ENCODE results near the gene RABGAP1L.
"Not testable (repeated sequence)": the region's sequence is repeated elsewhere in the genome, so short reads cannot be mapped to it uniquely, and the experiment has no call there.

Gene RABGAP1L

GRCh38 chr1:174297351-174297750 is 138.0 kb downstream of the RABGAP1L start:
- TF ChIP-seq, protein P1, sequence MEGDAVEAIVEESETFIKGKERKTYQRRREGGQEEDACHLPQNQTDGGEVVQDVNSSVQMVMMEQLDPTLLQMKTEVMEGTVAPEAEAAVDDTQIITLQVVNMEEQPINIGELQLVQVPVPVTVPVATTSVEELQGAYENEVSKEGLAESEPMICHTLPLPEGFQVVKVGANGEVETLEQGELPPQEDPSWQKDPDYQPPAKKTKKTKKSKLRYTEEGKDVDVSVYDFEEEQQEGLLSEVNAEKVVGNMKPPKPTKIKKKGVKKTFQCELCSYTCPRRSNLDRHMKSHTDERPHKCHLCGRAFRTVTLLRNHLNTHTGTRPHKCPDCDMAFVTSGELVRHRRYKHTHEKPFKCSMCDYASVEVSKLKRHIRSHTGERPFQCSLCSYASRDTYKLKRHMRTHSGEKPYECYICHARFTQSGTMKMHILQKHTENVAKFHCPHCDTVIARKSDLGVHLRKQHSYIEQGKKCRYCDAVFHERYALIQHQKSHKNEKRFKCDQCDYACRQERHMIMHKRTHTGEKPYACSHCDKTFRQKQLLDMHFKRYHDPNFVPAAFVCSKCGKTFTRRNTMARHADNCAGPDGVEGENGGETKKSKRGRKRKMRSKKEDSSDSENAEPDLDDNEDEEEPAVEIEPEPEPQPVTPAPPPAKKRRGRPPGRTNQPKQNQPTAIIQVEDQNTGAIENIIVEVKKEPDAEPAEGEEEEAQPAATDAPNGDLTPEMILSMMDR (IDR thresholded peaks at IDR 0.05; ENCODE audit: low read depth, low read length, missing control alignments), result no peak
- no peak for DNase-seq (ENCODE audit: low read depth)
- H3K4me3 ChIP-seq (ENCODE audit: low read depth, low read length), result no peak overlapping the region

- no peak overlapping the region for H3K4me3 ChIP-seq (ENCODE audit: low read depth, low read length)
- DNase-seq (ENCODE audit: low read depth), result no peak
- TF ChIP-seq, protein P1 (IDR thresholded peaks at IDR 0.05; ENCODE audit: low read depth, low read length, missing control alignments), result no peak
Measured at GRCh38 chr1:174301295-174302077, 142.2 kb downstream of the RABGAP1L start.

DNA sequence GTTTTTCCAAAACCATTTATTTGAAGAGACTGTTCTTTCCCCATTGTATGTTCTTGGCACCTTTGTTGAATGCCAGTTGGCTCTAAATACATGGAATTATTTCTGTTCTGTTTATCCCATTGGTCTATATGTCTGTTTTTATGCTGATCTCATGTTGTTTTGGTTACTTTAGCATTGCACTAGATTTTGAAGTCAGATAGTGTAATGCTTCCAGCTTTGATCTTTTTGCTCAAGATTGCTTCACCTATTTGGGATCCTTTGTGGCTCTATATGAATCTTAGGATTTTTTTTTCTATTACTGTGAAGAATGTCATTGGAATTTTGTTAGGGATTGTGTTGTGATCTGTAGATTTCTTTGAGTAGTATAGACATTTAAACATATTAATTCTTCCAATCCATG is 149.3 kb downstream of the RABGAP1L start:
- no peak for DNase-seq (ENCODE audit: low read depth)
- TF ChIP-seq, protein P1 (IDR thresholded peaks at IDR 0.05; ENCODE audit: low read depth, low read length, missing control alignments), result no peak
- no peak overlapping the region for H3K4me3 ChIP-seq (ENCODE audit: low read depth, low read length)

GRCh38 chr1:174309490-174309889 is 150.2 kb downstream of the RABGAP1L start:
- no peak for DNase-seq (ENCODE audit: low read depth)
- TF ChIP-seq, protein P1 (IDR thresholded peaks at IDR 0.05; ENCODE audit: low read depth, low read length, missing control alignments), result no peak
- H3K4me3 ChIP-seq (ENCODE audit: low read depth, low read length), result no peak overlapping the region

GRCh38 chr1:174314433-174314832 is 155.1 kb downstream of the RABGAP1L start:
- H3K4me3 ChIP-seq (ENCODE audit: low read depth, low read length), result no peak overlapping the region
- TF ChIP-seq, protein P1 (IDR thresholded peaks at IDR 0.05; ENCODE audit: low read depth, low read length, missing control alignments), result no peak
- no peak for DNase-seq (ENCODE audit: low read depth)

DNA sequence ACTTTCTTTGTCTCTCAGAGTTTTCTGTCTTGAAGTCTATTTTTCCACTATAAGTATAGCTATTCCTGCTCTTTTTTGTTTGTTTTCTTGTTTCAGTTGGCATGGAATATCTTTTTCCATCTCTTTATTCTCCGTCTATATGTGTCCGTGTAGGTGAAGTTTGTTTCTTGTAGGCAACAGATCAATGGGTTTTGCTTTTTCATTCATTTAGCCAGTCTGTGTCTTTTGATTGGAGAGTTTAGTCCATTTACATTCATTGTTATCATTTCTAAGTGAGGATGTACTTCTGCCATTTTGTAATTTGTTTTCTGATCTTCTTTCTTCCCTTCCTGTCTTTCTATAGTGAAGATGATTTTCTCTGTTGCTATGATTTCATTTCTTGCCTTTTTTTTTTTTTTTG is 155.9 kb downstream of the RABGAP1L start:
- no peak overlapping the region for H3K4me3 ChIP-seq (ENCODE audit: low read depth, low read length)
- DNase-seq (ENCODE audit: low read depth), result no peak
- TF ChIP-seq, protein P1 (IDR thresholded peaks at IDR 0.05; ENCODE audit: low read depth, low read length, missing control alignments), result no peak

DNA sequence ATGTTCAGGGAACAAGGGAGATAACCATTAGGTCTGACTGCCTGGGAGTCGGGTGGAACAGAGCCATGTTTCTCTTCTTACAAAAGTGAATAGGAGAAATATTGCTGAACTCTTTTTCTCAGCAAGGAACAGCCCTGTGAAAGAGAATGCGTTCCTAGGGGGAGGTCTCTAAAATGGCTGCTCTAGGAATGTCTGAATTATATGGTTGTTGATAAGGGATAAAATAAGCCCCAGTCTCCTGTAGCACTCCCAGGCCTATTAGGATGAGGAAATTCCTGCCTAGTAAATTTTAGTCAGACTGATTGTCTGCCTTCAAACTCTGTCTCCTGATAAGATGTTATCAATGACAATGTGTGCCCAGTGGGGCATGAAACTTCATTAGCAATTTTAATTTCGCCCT is 161.6 kb downstream of the RABGAP1L start:
- DNase-seq (ENCODE audit: low read depth); H3K4me3 ChIP-seq (ENCODE audit: low read depth, low read length): not testable (repeated sequence)

All from GM12864 (cell line).